Endothelial cell of umbilical vein (primary cell): Measurements from ENCODE around the gene COMT. TPM values are rescaled to one million over a fixed set of nuclear protein-coding genes. Genes with fewer than 3 reads are reported as not detected.

Experiments
- BruUV-seq: library from RNA; stranded (reverse); fragments of 400-500 nt; replicated peaks from 2 replicates; lab custom pipeline; 2021; lab: Mats Ljungman, UMichigan
- CTCF ChIA-PET: fragments of 300-600, 350-600 bp; sonication (Branson Sonifier 250); formaldehyde crosslinking; loops from one replicate; lab custom pipeline; 2021; ENCODE audit warnings: antibody characterized with exemption, inconsistent platforms; lab: Charles Lee
- POLR2A ChIA-PET: fragments of 300-600, 350-600 bp; sonication (Branson Sonifier 250); formaldehyde crosslinking; loops from one replicate; lab custom pipeline; 2021; ENCODE audit warnings: antibody characterized with exemption, inconsistent platforms; lab: Charles Lee
- DNase-seq: peaks from one replicate; pipeline ENCODE4 v3.0.0-alpha.2; 2011; ENCODE audit warnings: low read depth, low spot score
- FAIRE-seq: peaks from 2 replicates; lab custom pipeline; 2011; peaks lifted over from hg19 to GRCh38; lab: Jason Lieb, UNC
- H2AFZ ChIP-seq: 2 replicates; pipeline ENCODE4 v1.6.0; 2012; ENCODE audit warnings: low read depth, low read length, control low read depth, inconsistent platforms
- H3K27ac ChIP-seq: 2 replicates; pipeline ENCODE4 v1.5.1; 2011; ENCODE audit warnings: low read depth, mild to moderate bottlenecking, control low read depth, low read length, moderate library complexity; ENCODE audit not compliant: insufficient read depth
- H3K27me3 ChIP-seq, 2 experiments: 2 replicates each; pipeline versions ENCODE4 v1.6.0 to v1.6.1; 2011; ENCODE audit warnings: low read length in 2 of 2, mixed read lengths in 1 of 2; ENCODE audit not compliant: control insufficient read depth in 2 of 2, insufficient read depth in 2 of 2
- H3K36me3 ChIP-seq, 2 experiments: 2 replicates in 1 of 2; 3 replicates in 1 of 2; pipeline ENCODE4 v1.5.1; 2011; ENCODE audit warnings: low read length in 2 of 2, mild to moderate bottlenecking in 1 of 2, moderate library complexity in 1 of 2; ENCODE audit not compliant: control insufficient read depth in 2 of 2, insufficient read depth in 2 of 2; ENCODE audit errors: extremely low read depth in 1 of 2
- H3K4me1 ChIP-seq: 3 replicates; pipeline ENCODE4 v1.5.1; 2011; ENCODE audit warnings: mild to moderate bottlenecking, low read length; ENCODE audit not compliant: control insufficient read depth, insufficient read depth; ENCODE audit errors: extremely low read depth
- H3K4me2 ChIP-seq: 2 replicates; pipeline ENCODE4 v1.6.1; 2011; ENCODE audit warnings: low read length, control low read depth, mixed read lengths; ENCODE audit not compliant: insufficient read depth
- H3K4me3 ChIP-seq, 3 experiments: fragments of 200-600 bp in 1 of 3; sonication (generic), shearing (Covaris generic) in 1 of 3; replicated peaks in 1 of 3; 2 replicates each; pipeline ENCODE4 v1.5.1; 2011 to 2016; ENCODE audit warnings: control low read depth in 3 of 3, low read length in 3 of 3, mild to moderate bottlenecking in 2 of 3, inconsistent platforms in 1 of 3, low read depth in 1 of 3, moderate library complexity in 1 of 3; ENCODE audit not compliant: insufficient read depth in 1 of 3
- H3K79me2 ChIP-seq: 2 replicates; pipeline ENCODE4 v1.6.0; 2012; ENCODE audit warnings: low read length, inconsistent platforms; ENCODE audit not compliant: control insufficient read depth, insufficient read depth
- H3K9ac ChIP-seq: replicated peaks from 2 replicates; pipeline ENCODE3; 2011; ENCODE audit warnings: low read length, control low read depth; ENCODE audit not compliant: insufficient read depth; ENCODE audit errors: extremely low read depth
- H3K9me1 ChIP-seq: replicated peaks from 3 replicates; pipeline ENCODE4 v1.6.0; 2011; ENCODE audit warnings: mild to moderate bottlenecking, low read length; ENCODE audit not compliant: control insufficient read depth, insufficient read depth; ENCODE audit errors: extremely low read depth
- H3K9me3 ChIP-seq: replicated peaks from 2 replicates; pipeline ENCODE4 v1.5.1; 2012; ENCODE audit warnings: low read length, inconsistent platforms; ENCODE audit not compliant: control insufficient read depth, insufficient read depth
- H4K20me1 ChIP-seq: replicated peaks from 2 replicates; pipeline ENCODE3; 2011; ENCODE audit warnings: mild to moderate bottlenecking, low read length; ENCODE audit not compliant: control insufficient read depth, insufficient read depth; ENCODE audit errors: extremely low read depth
- EZH2 ChIP-seq: IDR thresholded peaks from 2 replicates; pipeline ENCODE4 v1.6.1; 2012; ENCODE audit warnings: borderline replicate concordance, low read depth, mild to moderate bottlenecking, moderate library complexity, low read length, inconsistent platforms; ENCODE audit not compliant: severe bottlenecking
- GATA2 ChIP-seq: IDR thresholded peaks from 2 replicates; pipeline ENCODE4 v1.7.0; 2011; ENCODE audit warnings: low read depth, mild to moderate bottlenecking, moderate library complexity, mixed read lengths, low read length; ENCODE audit not compliant: insufficient read length, insufficient read depth
- JUN ChIP-seq: IDR thresholded peaks from 2 replicates; pipeline ENCODE4 v1.6.1; 2011; ENCODE audit warnings: borderline replicate concordance, low read depth; ENCODE audit not compliant: insufficient read length, insufficient read depth
- POLR2A ChIP-seq: IDR thresholded peaks from 2 replicates; pipeline ENCODE4 v1.6.1; 2012; ENCODE audit warnings: low read depth, mild to moderate bottlenecking, control low read depth, low read length
- POLR2AphosphoS5 ChIP-seq: IDR thresholded peaks from 2 replicates; pipeline ENCODE4 v1.6.1; 2012; ENCODE audit warnings: low read depth, mild to moderate bottlenecking, control low read depth, low read length, moderate library complexity; ENCODE audit not compliant: insufficient read depth
- dilution Hi-C: fragments of 300-500 bp; cut with MboI; formaldehyde crosslinking; loops from one replicate; pipeline ENCODE4 v1.15.0; 2019; ENCODE audit warnings: low sequenced_read_pairs; ENCODE audit not compliant: extremely low pct_ligation_motif_present
- intact Hi-C: fragments of 100-400 bp; cut with micrococcal nuclease; formaldehyde crosslinking; loops from one replicate; pipeline ENCODE4 v1.10.0; 2022
- polyA plus RNA-seq, 4 experiments: library from polyadenylated mRNA; depleted of rRNA in 3 of 4; stranded (reverse) in 3 of 4; unstranded in 1 of 4; fragments of >200 nt; gene quantifications; 2 replicates each; pipeline versions ENCODE4 v1.2.1 to v1.2.3, GENCODE V29; 2011 to 2012; ENCODE audit warnings: missing spikeins in 1 of 4
- total RNA-seq: library from RNA; stranded (reverse); gene quantifications from 2 replicates; pipeline ENCODE4 v1.2.3, GENCODE V29; 2021
- TF ChIP-seq, protein P1 (sequence below), 2 donors: IDR thresholded peaks; 1 replicate in 1 of 2; 2 replicates in 1 of 2; pipeline ENCODE4 v1.5.1; 2011; ENCODE audit warnings: low read length in 2 of 2, mild to moderate bottlenecking in 2 of 2, moderate library complexity in 2 of 2, control low read depth in 1 of 2, inconsistent platforms in 1 of 2, low read depth in 1 of 2; ENCODE audit not compliant: insufficient read depth in 1 of 2; ENCODE audit errors: extremely low read depth in 1 of 2
- TF ChIP-seq, protein P2 (sequence below): IDR thresholded peaks from 2 replicates; pipeline ENCODE4 v1.6.1; 2011; ENCODE audit not compliant: insufficient read depth, insufficient read length

COMT gene
- total and polyA plus RNA-seq, 2 donors (not counting 3 experiments of a cell fraction or from before 2014, with no cell fraction given): 221 to 537 TPM

DNA sequence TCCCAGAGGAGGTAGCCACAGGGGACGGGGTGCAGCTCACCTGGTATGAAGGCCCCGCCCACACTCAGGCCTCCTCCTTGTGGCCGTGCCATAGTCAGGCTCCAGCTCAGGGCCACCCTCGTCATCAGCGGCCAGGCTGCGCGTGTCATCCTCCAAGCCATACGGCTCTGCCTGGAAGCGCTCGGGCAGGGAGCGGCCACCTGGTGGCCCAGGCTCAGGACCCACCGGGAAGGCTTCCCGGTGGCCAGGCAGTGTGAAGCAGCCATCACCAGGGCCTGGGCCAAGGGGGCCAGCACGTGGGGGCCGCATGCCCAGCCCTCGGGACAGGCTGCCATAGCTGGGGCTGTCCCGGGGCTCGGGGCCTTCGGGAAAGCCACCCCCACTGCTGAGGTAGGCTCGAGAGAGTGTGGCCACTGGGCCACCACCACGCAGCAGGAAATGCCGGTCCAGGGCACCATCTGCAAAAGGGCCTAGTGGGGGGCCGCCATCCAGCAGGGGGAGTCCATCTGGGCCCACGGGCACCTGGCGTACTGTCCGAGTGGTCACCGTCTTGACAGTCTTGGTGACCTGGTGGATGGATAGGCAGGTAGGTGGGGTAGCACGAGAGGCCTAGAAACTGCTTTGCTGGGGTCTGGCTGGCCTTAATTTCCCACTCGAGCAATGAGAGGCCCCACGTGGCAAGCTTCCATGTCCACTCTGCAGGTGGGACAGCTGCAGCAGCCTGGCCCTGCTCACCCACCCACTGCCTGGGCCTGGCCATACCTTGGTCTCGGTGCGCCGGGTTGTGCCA lies 39.8 kb downstream of the COMT start:
- TF ChIP-seq POLR2A (no peak), POLR2AphosphoS5 (no peak), GATA2 (no peak), EZH2 (no peak), JUN (no peak)
- TF ChIP-seq, protein P1, sequence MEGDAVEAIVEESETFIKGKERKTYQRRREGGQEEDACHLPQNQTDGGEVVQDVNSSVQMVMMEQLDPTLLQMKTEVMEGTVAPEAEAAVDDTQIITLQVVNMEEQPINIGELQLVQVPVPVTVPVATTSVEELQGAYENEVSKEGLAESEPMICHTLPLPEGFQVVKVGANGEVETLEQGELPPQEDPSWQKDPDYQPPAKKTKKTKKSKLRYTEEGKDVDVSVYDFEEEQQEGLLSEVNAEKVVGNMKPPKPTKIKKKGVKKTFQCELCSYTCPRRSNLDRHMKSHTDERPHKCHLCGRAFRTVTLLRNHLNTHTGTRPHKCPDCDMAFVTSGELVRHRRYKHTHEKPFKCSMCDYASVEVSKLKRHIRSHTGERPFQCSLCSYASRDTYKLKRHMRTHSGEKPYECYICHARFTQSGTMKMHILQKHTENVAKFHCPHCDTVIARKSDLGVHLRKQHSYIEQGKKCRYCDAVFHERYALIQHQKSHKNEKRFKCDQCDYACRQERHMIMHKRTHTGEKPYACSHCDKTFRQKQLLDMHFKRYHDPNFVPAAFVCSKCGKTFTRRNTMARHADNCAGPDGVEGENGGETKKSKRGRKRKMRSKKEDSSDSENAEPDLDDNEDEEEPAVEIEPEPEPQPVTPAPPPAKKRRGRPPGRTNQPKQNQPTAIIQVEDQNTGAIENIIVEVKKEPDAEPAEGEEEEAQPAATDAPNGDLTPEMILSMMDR (IDR thresholded peaks at IDR 0.05; ENCODE audit: extremely low read depth in 1 of 2, insufficient read depth in 1 of 2, low read depth in 1 of 2, low read length in 2 of 2): no peak
- TF ChIP-seq, protein P2, sequence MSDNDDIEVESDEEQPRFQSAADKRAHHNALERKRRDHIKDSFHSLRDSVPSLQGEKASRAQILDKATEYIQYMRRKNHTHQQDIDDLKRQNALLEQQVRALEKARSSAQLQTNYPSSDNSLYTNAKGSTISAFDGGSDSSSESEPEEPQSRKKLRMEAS: no peak
- peaks cover 26% of the 10 kb centered on the region for H3K4me1 ChIP-seq
- no TSS peak for BruUV-seq

More for the DNA sequence above, 39.8 kb downstream of the COMT start:
- Histone ChIP-seq H4K20me1 (no peaks in the 10 kb centered on the region), H3K27me3 (no peaks in the 10 kb centered on the region), H3K9me1 (no peaks in the 10 kb centered on the region), H3K4me2 (no peak overlapping the region), H3K36me3 (peaks cover 4 to 45% of the 10 kb centered on the region in 2 experiments), H2AFZ (no peak overlapping the region), H3K4me3 (no peak overlapping the region), H3K27ac (no peak overlapping the region), H3K9ac (no peak overlapping the region), H3K79me2 (peaks cover 13% of the 10 kb centered on the region), H3K9me3 (no peaks in the 10 kb centered on the region)
- CTCF ChIA-PET: interaction anchor here (1.2 to 4.6 kb wide), 3 partner anchors 31 to 34 kb away, joined by 3 to 26 read pairs (median 7); no protein-coding TSS in a partner anchor
- POLR2A ChIA-PET: no interaction called here
- intact Hi-C loops (no loop called here), dilution Hi-C loops (no loop called here)
- FAIRE-seq (no peak), DNase-seq (no peak)
